ENCODE measurements around the gene GATC. TPM values are rescaled to one million over a fixed set of nuclear protein-coding genes. Genes with fewer than 3 reads are reported as not detected.

The GATC gene
- total and polyA plus RNA-seq, 2 of the 4 experiments (the other 2 are of a cell fraction): 8.7 to 16.5 TPM

DNA sequence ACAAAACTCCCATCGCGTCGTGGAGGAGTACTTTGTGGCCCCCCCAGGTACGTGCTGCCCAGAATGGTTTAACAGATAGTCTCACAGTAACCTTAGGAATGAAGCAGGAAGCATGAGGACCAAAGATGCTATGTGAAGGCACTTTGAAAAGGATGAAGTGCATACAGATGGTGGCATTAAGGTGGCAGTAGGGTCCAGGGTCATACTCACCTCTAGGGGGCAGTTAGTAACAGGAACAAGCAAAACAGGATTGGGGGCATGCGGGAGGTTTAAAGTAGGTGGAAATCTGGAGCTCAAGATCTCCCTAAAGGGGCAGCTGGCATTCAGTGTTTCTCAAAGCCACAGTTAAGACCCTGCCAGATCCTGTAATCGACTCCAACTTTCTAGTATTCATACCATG lies 10.9 kb downstream of the GATC start:
- intact Hi-C loops (cut with micrococcal nuclease) (no loop called here), dilution Hi-C loops (cut with HindIII; ENCODE audit: low sequenced_read_pairs, unreplicated experiment) (no loop called here), in situ Hi-C loops (cut with MboI; ENCODE audit: low sequenced_read_pairs) (no loop called here)
- H2BK20ac ChIP-seq (ENCODE audit: low read depth, low read length): no peak overlapping the region
- 100% methylated on average over 3 of the region's 6 CpGs; no CpG with 5 or more reads in 1 of the 2 experiments for WGBS, 2 experiments (ENCODE audit: extremely low coverage in 2 of 2, insufficient read length in 1 of 2)
- ATAC-seq (ENCODE audit: low read depth) (no peak), DNase-seq (no peak)
- H3K27ac ChIP-seq (ENCODE audit: insufficient read depth, low read length): no peak overlapping the region
- H2AFZ ChIP-seq (replicated peaks; ENCODE audit: low read length, poor library complexity): no peak overlapping the region
- ChIA-PET POLR2A (ENCODE audit: unreplicated experiment) (no interaction called here), CTCF (interaction anchor here (1.7 kb wide), 1 partner anchor 10 kb away, joined by 6 read pairs; no protein-coding TSS in a partner anchor)
- H4K20me1 ChIP-seq (ENCODE audit: insufficient read depth, low read length): peaks cover 23% of the 10 kb centered on the region; the same call in 1 of the 2 replicates
- no peaks in the 10 kb centered on the region for H3K9me1 ChIP-seq (ENCODE audit: insufficient read depth, low read length)
- H3K18ac ChIP-seq (ENCODE audit: low read depth, low read length): no peak overlapping the region
- no peak overlapping the region for H3K4me3 ChIP-seq (ENCODE audit: insufficient read depth, low read depth, low read length)
- no peak overlapping the region for H2BK15ac ChIP-seq (ENCODE audit: low read depth, low read length)
- H2AK9ac ChIP-seq (replicated peaks; ENCODE audit: low read depth, low read length, poor library complexity): no peak overlapping the region
- no peak overlapping the region for H4K91ac ChIP-seq (ENCODE audit: insufficient read depth, low read depth, low read length)
- H3K4me2 ChIP-seq (ENCODE audit: low read depth, low read length): no peak overlapping the region
- H3K4me1 ChIP-seq (ENCODE audit: control insufficient read depth, insufficient read depth, low read length): no peaks in the 10 kb centered on the region
- peaks cover 11 to 44% of the 10 kb centered on the region in 2 experiments; a peak in 3 of 4 replicates for H3K79me1 ChIP-seq (ENCODE audit: low read depth in 1 of 2, low read length in 2 of 2)
- H2AK5ac ChIP-seq (ENCODE audit: low read depth, low read length): no peak overlapping the region
- peaks cover 57% of the 10 kb centered on the region for H3K36me3 ChIP-seq (ENCODE audit: control insufficient read depth, insufficient read depth, low read length)
- no peak overlapping the region for H3K56ac ChIP-seq (ENCODE audit: extremely low read depth, insufficient read depth, low read length)
- no peak overlapping the region for H3K14ac ChIP-seq (replicated peaks; ENCODE audit: low read depth, low read length)
- no peak overlapping the region for H2BK5ac ChIP-seq (ENCODE audit: low read depth, low read length, poor library complexity, severe bottlenecking)
- H3K9me3 ChIP-seq (ENCODE audit: control insufficient read depth, insufficient read depth, low read length): no peaks in the 10 kb centered on the region
- no peak overlapping the region for H4K5ac ChIP-seq (ENCODE audit: low read depth, low read length)
- H4K8ac ChIP-seq (ENCODE audit: low read depth in 2 of 2, low read length in 2 of 2): no peak overlapping the region
- no TSS peak for BruUV-seq (replicated peaks)
- no peak overlapping the region for H3K23ac ChIP-seq (ENCODE audit: low read depth, low read length)
- no peaks in the 10 kb centered on the region for H3K27me3 ChIP-seq (ENCODE audit: control insufficient read depth, insufficient read depth, low read length)
- TF ChIP-seq POLR2A (IDR thresholded peaks at IDR 0.05; ENCODE audit: low read depth, low read length) (no peak), MXI1 (IDR thresholded peaks at IDR 0.05; ENCODE audit: borderline replicate concordance, low read depth, low read length) (no peak), SMC3 (IDR thresholded peaks at IDR 0.05; ENCODE audit: low read depth, low read length) (no peak), RCOR1 (IDR thresholded peaks at IDR 0.05; ENCODE audit: insufficient replicate concordance, low read length) (no peak), RFX5 (IDR thresholded peaks at IDR 0.05; ENCODE audit: low read depth, low read length) (no peak), CTCF (conservative IDR thresholded peaks at IDR 0.05; ENCODE audit: low read depth, low read length) (peak; percentile 15; the same call in 1 of the 2 replicates), NFE2L2 (IDR thresholded peaks at IDR 0.05; ENCODE audit: low read depth, low read length) (no peak)
- no peak overlapping the region for H3K9ac ChIP-seq (ENCODE audit: low read depth, low read length)
- H3K4ac ChIP-seq (ENCODE audit: low read depth, low read length): no peak overlapping the region
- H2BK120ac ChIP-seq (ENCODE audit: low read depth, low read length): no peak overlapping the region
